H9 (cell line): ENCODE results near the gene MYCN. TPM values are rescaled to one million over a fixed set of nuclear protein-coding genes. Genes with fewer than 3 reads are reported as not detected.

Source experiments
- DNase-seq: peaks from one replicate; pipeline ENCODE4 v3.0.0-alpha.2; 2017
- H2AFZ ChIP-seq: one replicate; pipeline ENCODE4 v1.6.1; 2013; ENCODE audit warnings: mild to moderate bottlenecking, low read length, control low read depth, moderate library complexity
- H2AK5ac ChIP-seq: 2 replicates; pipeline ENCODE4 v1.6.1; 2013; ENCODE audit warnings: low read length, control low read depth, mixed read lengths; ENCODE audit not compliant: insufficient read length
- H2BK120ac ChIP-seq: one replicate; pipeline ENCODE4 v1.6.1; 2013; ENCODE audit warnings: low read depth, mild to moderate bottlenecking, low read length, control low read depth, inconsistent platforms; ENCODE audit not compliant: poor library complexity, severe bottlenecking
- H2BK12ac ChIP-seq: 2 replicates; pipeline ENCODE4 v1.6.1; 2013; ENCODE audit warnings: low read length, control low read depth, mixed read lengths, low read depth; ENCODE audit not compliant: insufficient read length
- H2BK15ac ChIP-seq: 2 replicates; pipeline ENCODE4 v1.6.1; 2013; ENCODE audit warnings: low read depth, low read length, control low read depth
- H2BK20ac ChIP-seq: one replicate; pipeline ENCODE4 v1.6.1; 2013; ENCODE audit warnings: low read depth, mild to moderate bottlenecking, low read length, control low read depth, inconsistent platforms; ENCODE audit not compliant: poor library complexity, severe bottlenecking
- H2BK5ac ChIP-seq: 2 replicates; pipeline ENCODE4 v1.6.1; 2013; ENCODE audit warnings: low read length, control low read depth, mixed read lengths; ENCODE audit not compliant: insufficient read length
- H3K14ac ChIP-seq: 2 replicates; pipeline ENCODE4 v1.6.1; 2013; ENCODE audit warnings: low read length, control low read depth; ENCODE audit not compliant: insufficient read depth
- H3K18ac ChIP-seq: 2 replicates; pipeline ENCODE4 v1.6.1; 2013; ENCODE audit warnings: low read depth, mild to moderate bottlenecking, mixed read lengths, low read length, control low read depth; ENCODE audit not compliant: insufficient read length
- H3K23ac ChIP-seq: 2 replicates; pipeline ENCODE4 v1.6.1; 2013; ENCODE audit warnings: low read length, control low read depth, mixed read lengths, low read depth; ENCODE audit not compliant: insufficient read length
- H3K23me2 ChIP-seq: 2 replicates; pipeline ENCODE4 v1.6.1; 2013; ENCODE audit warnings: low read depth, mild to moderate bottlenecking, mixed read lengths, low read length, control low read depth; ENCODE audit not compliant: insufficient read length, poor library complexity, severe bottlenecking
- H3K27ac ChIP-seq: 2 replicates; pipeline ENCODE4 v1.5.1; 2013; ENCODE audit warnings: low read length, control low read depth, mixed read lengths, low read depth; ENCODE audit not compliant: insufficient read length
- H3K27me3 ChIP-seq: 2 replicates; pipeline ENCODE4 v1.6.1; 2013; ENCODE audit warnings: low read length, control low read depth, inconsistent platforms; ENCODE audit not compliant: insufficient read depth
- H3K4ac ChIP-seq: 2 replicates; pipeline ENCODE4 v1.6.1; 2013; ENCODE audit warnings: low read depth, mild to moderate bottlenecking, control low read depth, inconsistent platforms, low read length, moderate library complexity
- H3K4me1 ChIP-seq: 2 replicates; pipeline ENCODE4 v1.6.1; 2013; ENCODE audit warnings: low read length, control low read depth, inconsistent platforms; ENCODE audit not compliant: insufficient read depth
- H3K4me2 ChIP-seq: 2 replicates; pipeline ENCODE4 v1.6.1; 2013; ENCODE audit warnings: low read length, control low read depth, mixed read lengths; ENCODE audit not compliant: insufficient read length, insufficient read depth
- H3K56ac ChIP-seq: 2 replicates; pipeline ENCODE4 v1.6.1; 2013; ENCODE audit warnings: low read depth, mild to moderate bottlenecking, mixed read lengths, low read length, control low read depth; ENCODE audit not compliant: insufficient read length
- H3K79me1 ChIP-seq: 2 replicates; pipeline ENCODE4 v1.6.1; 2013; ENCODE audit warnings: low read depth, mild to moderate bottlenecking, moderate library complexity, low read length, control low read depth, inconsistent platforms; ENCODE audit not compliant: insufficient read depth, poor library complexity, severe bottlenecking
- H3K79me2 ChIP-seq: 2 replicates; pipeline ENCODE4 v1.6.1; 2013; ENCODE audit warnings: low read length, control low read depth, inconsistent platforms; ENCODE audit not compliant: insufficient read depth
- H3K9ac ChIP-seq: 2 replicates; pipeline ENCODE4 v1.6.1; 2013; ENCODE audit warnings: low read length, control low read depth, mixed read lengths; ENCODE audit not compliant: insufficient read length; ENCODE audit errors: extremely low read depth
- H3K9me3 ChIP-seq: one replicate; pipeline ENCODE4 v1.6.1; 2013; ENCODE audit warnings: low read depth, low read length, inconsistent platforms; ENCODE audit not compliant: control insufficient read depth
- H3T11ph ChIP-seq: one replicate; pipeline ENCODE4 v1.6.1; 2013; ENCODE audit warnings: mild to moderate bottlenecking, low read length, control low read depth, inconsistent platforms
- H4K20me1 ChIP-seq: one replicate; pipeline ENCODE4 v1.6.1; 2013; ENCODE audit not compliant: control insufficient read depth, insufficient read length, insufficient read depth
- H4K5ac ChIP-seq: 2 replicates; pipeline ENCODE4 v1.6.1; 2013; ENCODE audit warnings: low read depth, mild to moderate bottlenecking, mixed read lengths, low read length, control low read depth; ENCODE audit not compliant: insufficient read length
- H4K8ac ChIP-seq: replicated peaks from 2 replicates; pipeline ENCODE4 v1.6.1; 2013; ENCODE audit warnings: low read length, control low read depth, mixed read lengths, low read depth; ENCODE audit not compliant: insufficient read length
- H4K91ac ChIP-seq: 2 replicates; pipeline ENCODE4 v1.6.1; 2013; ENCODE audit warnings: low read depth, mild to moderate bottlenecking, moderate library complexity, mixed read lengths, low read length, control low read depth; ENCODE audit not compliant: insufficient read length
- H3K27ac Mint-ChIP-seq, 3 experiments: 2 replicates in 2 of 3; 3 replicates in 1 of 3; pipeline ENCODE4 v1.8.0; 2020 to 2021; ENCODE audit warnings: mixed read lengths in 3 of 3, mild to moderate bottlenecking in 1 of 3, moderate library complexity in 1 of 3
- H3K27me3 Mint-ChIP-seq: 2 replicates; pipeline ENCODE4 v1.8.0; 2021; ENCODE audit warnings: low read depth, mild to moderate bottlenecking, moderate library complexity, mixed read lengths
- H3K36me3 Mint-ChIP-seq, 3 experiments: 2 replicates in 2 of 3; 3 replicates in 1 of 3; pipeline ENCODE4 v1.8.0; 2020 to 2021; ENCODE audit warnings: low read depth in 3 of 3, mixed read lengths in 3 of 3; ENCODE audit not compliant: insufficient read depth in 1 of 3
- H3K4me1 Mint-ChIP-seq, 2 experiments: 2 replicates each; pipeline ENCODE4 v1.8.0; 2020; ENCODE audit warnings: mixed read lengths in 2 of 2
- H3K4me3 Mint-ChIP-seq, 2 experiments: 2 replicates in 1 of 2; 3 replicates in 1 of 2; pipeline ENCODE4 v1.8.0; 2020 to 2021; ENCODE audit warnings: mild to moderate bottlenecking in 2 of 2, mixed read lengths in 2 of 2, moderate library complexity in 1 of 2
- H3K9me3 Mint-ChIP-seq, 2 experiments: 2 replicates in 1 of 2; 3 replicates in 1 of 2; pipeline ENCODE4 v1.8.0; 2020; ENCODE audit warnings: mild to moderate bottlenecking in 2 of 2, mixed read lengths in 2 of 2, moderate library complexity in 1 of 2
- CTCF ChIP-seq: fragments of 200-600 bp; sonication (generic); conservative IDR thresholded peaks from 3 replicates; pipeline ENCODE4 v1.8.0; 2021; ENCODE audit warnings: antibody characterized with exemption, mild to moderate bottlenecking
- WGBS: extraction: QIAGEN DNeasy Blood & Tissue Kit; methylation state at CpG from one replicate; pipeline ENCODE4 v1.1.7; 2013; ENCODE audit warnings: missing lambda C conversion rate, low lambda C conversion rate, mixed read lengths; ENCODE audit not compliant: insufficient read length; ENCODE audit errors: extremely low coverage; 5-methylcytosine and 5-hydroxymethylcytosine counted together
- total RNA-seq: library from RNA; stranded (reverse); gene quantifications from 2 replicates; pipeline ENCODE4 v1.2.1, GENCODE V29; 2021

Gene MYCN
- total RNA-seq, 1 experiment from 2014 or later: 100.0 TPM

- Histone ChIP-seq H3K79me2 (no peaks in the 10 kb centered on the region), H4K20me1 (no peaks in the 10 kb centered on the region), H3K14ac (no peak overlapping the region), H3K56ac (no peak overlapping the region), H3K9ac (no peak overlapping the region), H3K79me1 (no peaks in the 10 kb centered on the region), H3K23me2 (no peaks in the 10 kb centered on the region), H2BK20ac (no peak overlapping the region), H3K27me3 (no peaks in the 10 kb centered on the region), H3K18ac (no peak overlapping the region), H3T11ph (no peak overlapping the region), H3K9me3 (no peaks in the 10 kb centered on the region), H2BK15ac (no peak overlapping the region), H2AFZ (no peak overlapping the region), H3K4me2 (no peak overlapping the region), H2BK120ac (no peak overlapping the region), H3K27ac (no peak overlapping the region), H3K4me1 (peaks cover 3% of the 10 kb centered on the region; the same call in 1 of the 2 replicates), H4K5ac (no peak overlapping the region), H2BK5ac (no peak overlapping the region), H2AK5ac (no peak overlapping the region), H3K23ac (no peak overlapping the region), H4K91ac (no peak overlapping the region), H2BK12ac (no peak overlapping the region), H3K4ac (no peak overlapping the region), H4K8ac (no peak overlapping the region)
- Mint-ChIP-seq H3K9me3 (peaks cover 5 to 10% of the 10 kb centered on the region in 2 experiments; a peak in 3 of 5 replicates), H3K4me3 (no peak overlapping the region), H3K36me3 (peaks cover 2 to 13% (median 4%) of the 10 kb centered on the region in 3 experiments; a peak in 6 of 7 replicates), H3K4me1 (peaks cover 23 to 34% of the 10 kb centered on the region in 2 experiments), H3K27me3 (peaks cover 7% of the 10 kb centered on the region), H3K27ac (no peak overlapping the region)
- TF ChIP-seq CTCF: no peak
- no CpG with 5 or more reads among the region's 21 CpGs for WGBS
- DNase-seq: no peak
Measured at GRCh38 chr2:15932394-15933183, 7.8 kb upstream of the MYCN start.
